Left forelimb (tissue), 1 donor: Measurements from ENCODE around the gene ADAM15.

ENCODE experiments used
- DNase-seq: peaks from one replicate; pipeline ENCODE4 v3.0.0-alpha.2; 2018; ENCODE audit warnings: low spot score

ADAM15 gene

GRCh38 chr1:155073377-155074242 lies 22.5 kb downstream of the ADAM15 start:
- DNase-seq = no peak

DNA sequence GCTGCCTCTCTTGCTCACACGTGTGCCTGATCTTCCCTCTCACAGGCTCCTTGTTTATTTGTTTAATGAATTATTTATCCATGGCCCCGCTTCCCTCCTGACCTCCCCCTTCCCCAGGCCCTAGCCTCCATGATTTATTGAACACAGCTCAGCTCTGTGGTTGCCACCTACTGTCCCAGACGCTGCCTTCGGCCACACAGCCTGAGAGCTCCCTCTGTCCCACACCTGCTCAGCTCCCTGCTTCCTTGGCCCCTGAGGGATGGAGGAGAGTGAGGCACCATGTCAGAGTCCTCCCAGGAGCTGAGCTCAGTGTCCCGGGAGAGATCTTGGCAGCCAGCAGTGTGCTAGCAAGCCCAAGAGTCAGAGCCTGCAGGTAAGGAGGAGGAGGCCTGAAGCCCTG lies 24.4 kb downstream of the ADAM15 start:
- no peak for DNase-seq

DNA sequence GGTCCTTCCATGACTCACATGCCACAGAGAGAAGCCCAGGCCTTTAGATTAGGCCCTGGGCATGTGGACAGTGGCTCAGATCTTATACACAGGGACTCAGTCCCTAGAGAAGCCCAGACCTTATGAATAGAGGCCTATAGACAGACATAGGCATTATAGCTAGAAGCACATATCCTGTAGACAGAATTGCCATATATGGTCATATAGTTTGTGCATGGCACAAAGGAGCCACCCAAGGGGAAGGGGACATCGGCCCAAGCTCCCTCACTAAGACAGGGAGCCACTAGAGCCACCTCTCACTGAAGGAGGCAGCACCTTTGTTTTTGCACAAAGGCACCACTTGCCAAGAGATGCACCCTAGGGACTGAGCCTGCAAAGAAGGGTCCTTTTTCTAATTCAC lies 25.3 kb downstream of the ADAM15 start:
- DNase-seq = no peak

DNA sequence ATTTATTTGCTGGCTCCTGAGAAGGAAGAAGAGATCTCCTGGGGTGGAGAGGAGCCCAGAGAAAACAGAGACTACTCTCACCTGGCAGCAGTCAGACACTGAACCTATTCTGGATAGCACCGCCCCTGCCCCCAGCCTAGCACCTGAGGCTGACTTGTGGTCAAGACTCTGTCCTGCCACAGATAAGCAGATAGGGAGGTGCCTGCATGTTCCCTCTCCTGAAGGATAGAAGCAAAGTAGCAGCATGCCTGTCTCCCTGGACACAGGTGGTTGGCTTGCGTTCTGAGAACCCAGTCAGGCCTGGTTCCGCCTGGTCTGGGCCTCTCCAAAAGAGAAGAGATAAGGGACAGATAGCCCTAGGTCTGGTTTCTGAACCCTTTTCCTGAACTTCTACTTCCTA lies 26.2 kb downstream of the ADAM15 start:
- DNase-seq = no peak

GRCh38 chr1:155077758-155078445 lies 26.8 kb downstream of the ADAM15 start:
- no peak for DNase-seq

DNA sequence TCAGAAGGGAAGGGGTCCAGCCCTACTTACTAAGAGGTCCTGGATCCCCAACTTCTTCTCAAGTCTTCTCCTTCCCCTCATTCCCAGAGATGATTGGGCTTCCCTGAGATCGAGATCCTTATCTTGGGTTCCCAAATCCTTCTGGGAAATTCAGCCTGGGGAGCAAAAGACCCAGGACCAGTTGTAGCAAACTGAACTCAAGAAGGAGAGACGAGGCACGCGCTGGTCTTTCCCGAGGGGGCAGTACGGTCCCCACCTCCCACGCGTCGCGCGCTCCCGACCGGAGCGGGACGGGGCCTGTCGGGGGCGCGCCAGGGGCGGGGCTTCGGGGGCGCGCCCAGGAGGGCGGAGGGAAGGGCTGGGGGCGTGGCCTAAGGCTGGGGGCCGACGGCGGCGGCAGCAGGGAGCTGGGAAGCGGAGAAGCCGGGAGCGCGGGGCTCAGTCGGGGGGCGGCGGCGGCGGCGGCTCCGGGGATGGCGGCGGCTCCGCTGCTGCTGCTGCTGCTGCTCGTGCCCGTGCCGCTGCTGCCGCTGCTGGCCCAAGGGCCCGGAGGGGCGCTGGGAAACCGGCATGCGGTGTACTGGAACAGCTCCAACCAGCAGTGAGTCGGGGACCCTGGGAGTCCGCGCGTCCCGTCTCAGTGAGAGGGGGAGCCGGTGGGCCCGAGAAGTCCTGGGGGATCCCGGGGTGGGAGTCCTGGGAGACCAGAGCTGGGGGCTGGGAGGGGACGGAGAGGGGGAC lies 27.5 kb downstream of the ADAM15 start, which contains the start of gene EFNA3:
Gene EFNA3 (plus strand): TSS at position 369 of the 741 bp plus-strand sequence. CDS start 105 bp downstream, at position 474.
- DNase-seq = peak; percentile 87

- no peak for DNase-seq
These were observed 28.0 kb downstream of the ADAM15 start for GRCh38 chr1:155079210-155079486.

GRCh38 chr1:155079487-155080311 lies 28.6 kb downstream of the ADAM15 start:
- no peak for DNase-seq

DNA sequence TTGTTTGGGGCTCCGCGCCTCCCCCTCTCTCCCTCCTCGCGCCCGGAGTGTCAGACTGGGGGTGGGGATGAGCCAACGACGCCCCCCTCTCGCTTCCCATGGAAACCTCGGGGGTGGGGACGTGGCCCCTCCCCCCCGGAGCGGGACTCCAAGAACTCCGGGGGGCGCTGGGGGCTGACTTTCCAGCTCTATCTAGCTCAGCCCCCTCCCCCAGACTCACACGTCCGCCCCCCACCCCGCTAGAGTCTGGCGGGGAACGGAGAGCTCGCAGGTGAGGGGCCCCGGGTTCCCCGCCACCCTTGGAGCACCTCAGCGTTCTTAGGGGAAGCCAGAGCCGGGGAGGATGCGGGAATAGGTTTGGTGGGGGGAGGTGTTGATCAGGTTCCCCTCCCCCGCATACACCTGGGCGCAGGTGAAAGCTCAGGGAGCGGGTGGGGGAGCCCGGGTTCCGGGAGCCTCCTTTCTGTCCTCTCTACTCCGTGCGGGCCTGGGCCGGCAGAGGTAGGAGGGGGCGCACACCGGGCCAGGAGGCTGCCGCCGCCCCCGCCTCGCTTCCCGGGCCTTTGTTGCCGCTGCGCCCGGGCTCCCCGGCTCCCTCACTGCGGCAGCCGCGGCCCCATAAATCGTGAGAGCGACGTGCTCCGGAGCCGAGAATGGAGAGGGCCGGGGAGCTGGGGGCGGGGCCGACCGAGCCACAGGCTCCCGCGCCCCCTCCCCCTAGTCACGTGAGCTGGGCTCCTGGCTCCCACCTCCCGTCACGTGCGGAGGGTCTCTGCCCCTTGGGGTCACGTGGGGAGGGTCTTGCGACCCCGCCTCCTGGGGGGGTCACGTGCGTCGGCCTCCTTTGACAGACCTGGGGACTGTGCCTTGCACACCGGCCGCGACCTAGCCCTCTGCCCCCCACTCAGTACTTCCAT lies 29.5 kb downstream of the ADAM15 start:
- no peak for DNase-seq

- DNase-seq = no peak
These were observed 30.6 kb downstream of the ADAM15 start for GRCh38 chr1:155081472-155082300.

GRCh38 chr1:155082301-155083051 lies 31.4 kb downstream of the ADAM15 start:
- no peak for DNase-seq

DNA sequence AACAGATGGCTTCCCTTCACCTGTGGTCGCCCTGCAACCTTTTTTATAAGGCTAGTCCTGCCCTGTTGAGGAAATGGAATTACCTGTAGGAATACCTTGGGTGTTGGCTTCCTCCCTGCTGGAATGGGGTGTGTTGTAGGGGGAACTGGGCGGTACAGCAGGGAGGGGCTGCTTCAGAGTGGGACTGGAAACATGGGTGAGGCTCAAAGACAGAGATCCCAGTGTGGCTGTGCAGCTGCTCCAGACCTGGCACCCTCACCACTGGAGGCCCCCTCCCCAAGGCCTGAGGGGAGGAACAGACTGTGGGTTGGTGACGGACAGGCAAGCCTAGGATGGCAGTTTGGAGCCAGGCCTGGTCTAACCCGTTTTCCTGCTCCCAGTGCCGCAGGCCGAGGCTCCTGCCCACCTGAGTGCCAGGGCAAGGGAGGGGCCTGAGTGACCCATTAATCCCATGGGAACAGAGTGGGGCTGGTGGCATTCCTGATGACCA lies 32.0 kb downstream of the ADAM15 start:
- DNase-seq = no peak

DNA sequence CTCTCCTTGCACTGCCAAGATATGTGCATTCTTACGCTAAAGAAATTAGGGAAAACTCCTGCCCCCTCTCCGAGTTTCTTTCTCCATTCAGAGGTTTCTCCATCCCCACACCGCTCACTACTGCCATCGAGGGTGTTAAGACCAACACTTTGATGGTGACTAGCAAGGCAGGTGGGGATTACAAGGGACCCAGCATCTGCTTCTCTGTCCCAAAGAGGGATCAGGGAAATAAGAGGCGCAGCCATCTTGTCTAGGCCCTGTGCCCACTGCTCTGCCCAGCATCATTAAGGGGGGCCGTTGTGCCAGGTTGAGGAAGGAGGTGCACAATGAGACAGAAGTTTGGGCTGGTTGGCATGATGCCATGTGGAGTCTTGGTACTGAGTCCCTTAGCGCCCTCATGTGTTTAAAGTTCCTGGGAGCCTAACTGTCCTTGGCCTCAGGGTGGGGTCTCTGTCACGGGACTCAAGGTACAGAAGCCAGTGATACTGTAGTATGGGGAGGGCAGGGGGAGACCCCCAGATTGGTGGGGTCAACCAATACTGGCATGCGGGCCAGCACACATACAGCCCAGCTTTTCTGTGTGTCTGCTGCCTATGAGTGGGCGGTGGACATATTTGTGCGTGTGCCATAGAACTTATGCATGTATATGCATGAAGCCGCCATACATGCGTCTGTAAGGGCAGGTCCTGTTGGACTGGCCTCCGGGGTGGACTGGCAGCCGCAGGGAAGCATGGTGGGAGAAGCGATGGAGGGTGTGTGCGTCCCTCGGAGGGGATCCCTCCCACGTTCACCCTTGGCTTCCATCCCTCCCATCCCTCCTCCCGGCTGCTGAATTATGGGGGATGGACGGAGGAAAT lies 33.0 kb downstream of the ADAM15 start:
- no peak for DNase-seq

- peak; percentile 95 for DNase-seq
These were observed 33.8 kb downstream of the ADAM15 start for GRCh38 chr1:155084722-155085503.

DNA sequence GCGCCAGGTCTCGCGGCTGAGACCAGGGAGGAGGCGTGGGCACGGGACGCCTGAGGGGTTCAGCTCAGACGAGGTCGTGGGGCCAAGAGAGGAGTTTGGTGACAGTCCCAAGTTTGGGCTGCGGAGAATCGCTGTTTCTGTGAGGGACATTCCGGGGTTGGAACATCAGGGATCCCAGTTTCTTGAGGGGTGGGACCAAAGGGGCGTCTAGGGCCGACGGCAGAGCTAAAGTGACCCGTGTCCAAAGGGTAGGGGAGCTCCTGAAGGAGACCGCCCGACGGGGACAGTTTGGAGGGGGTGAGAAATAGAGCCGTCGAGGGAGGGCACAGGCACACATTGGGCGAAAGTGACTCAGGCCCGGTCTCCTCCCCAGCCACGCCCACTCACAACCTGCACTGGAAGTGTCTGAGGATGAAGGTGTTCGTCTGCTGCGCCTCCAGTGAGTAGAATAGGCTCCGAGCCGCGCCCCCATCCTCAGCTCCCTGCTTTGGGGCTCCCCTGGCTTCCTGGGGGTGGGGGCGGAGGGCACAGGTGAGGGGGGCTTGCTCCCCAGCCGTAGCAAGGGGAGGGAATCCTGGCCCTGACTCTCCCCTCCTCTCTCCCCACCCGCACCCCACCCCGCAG lies 34.5 kb downstream of the ADAM15 start:
- no peak for DNase-seq

DNA sequence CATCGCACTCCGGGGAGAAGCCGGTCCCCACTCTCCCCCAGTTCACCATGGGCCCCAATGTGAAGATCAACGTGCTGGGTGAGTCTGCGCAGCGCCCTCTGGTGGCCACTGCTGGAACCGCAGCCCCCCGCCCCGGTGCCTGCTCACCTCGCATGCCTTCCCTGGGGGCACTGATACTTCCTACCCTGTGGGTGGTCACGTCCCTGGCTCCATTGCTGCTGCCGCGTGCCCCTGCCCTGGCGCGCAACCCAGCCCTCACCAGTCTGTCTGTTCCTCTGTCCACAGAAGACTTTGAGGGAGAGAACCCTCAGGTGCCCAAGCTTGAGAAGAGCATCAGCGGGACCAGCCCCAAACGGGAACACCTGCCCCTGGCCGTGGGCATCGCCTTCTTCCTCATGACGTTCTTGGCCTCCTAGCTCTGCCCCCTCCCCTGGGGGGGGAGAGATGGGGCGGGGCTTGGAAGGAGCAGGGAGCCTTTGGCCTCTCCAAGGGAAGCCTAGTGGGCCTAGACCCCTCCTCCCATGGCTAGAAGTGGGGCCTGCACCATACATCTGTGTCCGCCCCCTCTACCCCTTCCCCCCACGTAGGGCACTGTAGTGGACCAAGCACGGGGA lies 35.1 kb downstream of the ADAM15 start:
- no peak for DNase-seq
